GM12878 (cell line): Measurements from ENCODE around the gene GH2. TPM values are rescaled to one million over a fixed set of nuclear protein-coding genes. Genes with fewer than 3 reads are reported as not detected.

Experiments used
- BCL3 ChIP-seq: IDR thresholded peaks from 2 replicates; pipeline ENCODE4 v1.6.1; 2011; ENCODE audit warnings: borderline replicate concordance, low read depth, mild to moderate bottlenecking, moderate library complexity, low read length; ENCODE audit not compliant: insufficient read depth, poor library complexity, severe bottlenecking
- BMI1 ChIP-seq: fragments of 450-650 bp; IDR thresholded peaks from 2 replicates; pipeline ENCODE4 v1.6.1; 2016; ENCODE audit warnings: mild to moderate bottlenecking, moderate library complexity, borderline replicate concordance
- CHD1 ChIP-seq: IDR thresholded peaks from 2 replicates; pipeline ENCODE4 v1.6.1; 2012; ENCODE audit warnings: low read depth, low read length, improper control_type of control experiment
- CREB1 ChIP-seq: IDR thresholded peaks from 2 replicates; pipeline ENCODE4 v1.6.1; 2012; ENCODE audit warnings: low read depth, mild to moderate bottlenecking, inconsistent platforms
- CREM ChIP-seq: IDR thresholded peaks from 2 replicates; pipeline ENCODE4 v1.6.1; 2014; ENCODE audit warnings: antibody characterized with exemption, low read depth
- E2F4 ChIP-seq: IDR thresholded peaks from 2 replicates; pipeline ENCODE4 v1.6.1; 2012; ENCODE audit warnings: low read depth, low read length, improper control_type of control experiment
- E4F1 ChIP-seq: fragments of 450-650 bp; IDR thresholded peaks from 2 replicates; pipeline ENCODE4 v1.6.1; 2018; ENCODE audit warnings: borderline replicate concordance, mild to moderate bottlenecking; ENCODE audit not compliant: partially characterized antibody
- JUND ChIP-seq: IDR thresholded peaks from 2 replicates; pipeline ENCODE4 v1.6.1; 2012; ENCODE audit warnings: low read depth, mild to moderate bottlenecking, low read length, improper control_type of control experiment, moderate library complexity
- MEF2A ChIP-seq: IDR thresholded peaks from 2 replicates; pipeline ENCODE4 v1.6.1; 2011; ENCODE audit warnings: low read depth, mild to moderate bottlenecking, low read length, moderate library complexity; ENCODE audit not compliant: insufficient read depth
- MTA3 ChIP-seq: IDR thresholded peaks from 2 replicates; pipeline ENCODE4 v1.6.1; 2012; ENCODE audit warnings: low read length, inconsistent platforms, borderline replicate concordance
- MYB ChIP-seq: fragments of 150-350 bp; IDR thresholded peaks from 2 replicates; pipeline ENCODE4 v1.6.1; 2014; ENCODE audit warnings: mild to moderate bottlenecking, low read depth, low read length, borderline replicate concordance
- MYC ChIP-seq: IDR thresholded peaks from 2 replicates; pipeline ENCODE4 v1.6.1; 2011; ENCODE audit warnings: mild to moderate bottlenecking, low read length, moderate library complexity, inconsistent platforms; ENCODE audit not compliant: insufficient read depth, insufficient replicate concordance, insufficient read length, severe bottlenecking
- PAX5 ChIP-seq: IDR thresholded peaks from 2 replicates; pipeline ENCODE4 v1.6.1; 2011; ENCODE audit warnings: low read depth, low read length, borderline replicate concordance
- PAX8 ChIP-seq: fragments of 450-650 bp; IDR thresholded peaks from 2 replicates; pipeline ENCODE4 v1.6.1; 2017; ENCODE audit warnings: mild to moderate bottlenecking, moderate library complexity
- PML ChIP-seq: IDR thresholded peaks from 2 replicates; pipeline ENCODE4 v1.6.1; 2012; ENCODE audit warnings: low read length, inconsistent platforms
- POU2F2 ChIP-seq: IDR thresholded peaks from 3 replicates; pipeline ENCODE4 v1.6.1; 2011; ENCODE audit warnings: low read depth, mild to moderate bottlenecking, low read length, borderline replicate concordance
- RB1 ChIP-seq: fragments of 450-650 bp; formaldehyde crosslinking; IDR thresholded peaks from 2 replicates; pipeline ENCODE4 v1.6.1; 2017; ENCODE audit warnings: mild to moderate bottlenecking, borderline replicate concordance
- REST ChIP-seq: IDR thresholded peaks from 2 replicates; pipeline ENCODE4 v1.6.1; 2012; ENCODE audit warnings: mild to moderate bottlenecking, low read depth, low read length
- RFX5 ChIP-seq: IDR thresholded peaks from 2 replicates; pipeline ENCODE4 v1.6.1; 2011; ENCODE audit warnings: low read depth, low read length, improper control_type of control experiment
- SMC3 ChIP-seq: IDR thresholded peaks from 2 replicates; pipeline ENCODE4 v1.6.1; 2011; ENCODE audit warnings: low read length, improper control_type of control experiment, borderline replicate concordance
- TBL1XR1 ChIP-seq: IDR thresholded peaks from 2 replicates; pipeline ENCODE4 v1.6.1; 2012; ENCODE audit warnings: low read depth, low read length, improper control_type of control experiment
- WRNIP1 ChIP-seq: IDR thresholded peaks from 2 replicates; pipeline ENCODE4 v1.6.1; 2011; ENCODE audit warnings: low read depth, low read length, improper control_type of control experiment, borderline replicate concordance
- polyA plus RNA-seq, 11 experiments: library from polyadenylated mRNA; depleted of rRNA in 4 of 11; unstranded in 6 of 11; stranded (reverse) in 5 of 11; fragments of >200 nt; fragmentation: Nextera tagmentation in 4 of 11; fragmentation: Illumina TruSeq in 1 of 11; extraction: Ambion mirVana in 4 of 11; extraction: Trizol in 1 of 11; gene quantifications; 1 replicate in 1 of 11; 2 replicates in 10 of 11; pipeline versions ENCODE4 v1.2.1 to v1.2.3, GENCODE V29; 2011 to 2016; ENCODE audit warnings: inconsistent platforms in 2 of 11, missing spikeins in 2 of 11, low read depth in 1 of 11
- total RNA-seq, 4 experiments: library from RNA; depleted of rRNA in 3 of 4; stranded (reverse); fragments of >200 nt in 3 of 4; fragmentation: Illumina TruSeq in 1 of 4; extraction: Trizol in 1 of 4; gene quantifications; 2 replicates each; pipeline versions ENCODE4 v1.2.1 to v1.2.3, GENCODE V29; 2013 to 2021

Gene GH2
- total and polyA plus RNA-seq, 10 of the 15 experiments (the other 5 are each of a cell fraction or from before 2014, with no cell fraction given) = not detected

- TF ChIP-seq CHD1 = peak; percentile 98
- peak; percentile 73; the same call in 1 of the 2 replicates for TF ChIP-seq RB1
- no peak for TF ChIP-seq TBL1XR1
- peak; percentile 48; the same call in 1 of the 3 replicates for TF ChIP-seq POU2F2
- TF ChIP-seq CREB1 = peak; percentile 97
- TF ChIP-seq MEF2A = no peak
- TF ChIP-seq MYB = no peak
- no peak for TF ChIP-seq MTA3
- no peak for TF ChIP-seq BMI1
- TF ChIP-seq REST = no peak
- 0 out of 2 replicates have a peak, but pooled peaks have one; percentile 16 for TF ChIP-seq PAX5
- peak; percentile 95 for TF ChIP-seq CREM
- TF ChIP-seq PML = no peak
- no peak for TF ChIP-seq PAX8
- peak; percentile 99 for TF ChIP-seq RFX5
- peak; percentile 94 for TF ChIP-seq E4F1
- no peak for TF ChIP-seq SMC3
- peak; percentile 63 for TF ChIP-seq E2F4
- TF ChIP-seq JUND = peak; percentile 97
- no peak for TF ChIP-seq WRNIP1
- TF ChIP-seq BCL3 = no peak
- TF ChIP-seq MYC = no peak
Measured at GRCh38 chr17:63848834-63849689, 32.7 kb downstream of the GH2 start (continued).
